Loucy (cell line): ENCODE data around the gene TMC3.
"Not testable (repeated sequence)": the region's sequence is repeated elsewhere in the genome, so short reads cannot be mapped to it uniquely, and the experiment has no call there.

ENCODE experiments used
- H2AFZ ChIP-seq: fragments of 200-600 bp; sonication (generic); 2 replicates; pipeline ENCODE4 v1.6.0; 2016; ENCODE audit warnings: antibody characterized with exemption, mild to moderate bottlenecking, low read length, moderate library complexity
- H3F3A ChIP-seq: fragments of 200-600 bp; 2 replicates; pipeline ENCODE4 v1.6.0; 2016; ENCODE audit warnings: antibody characterized with exemption, low read depth, mild to moderate bottlenecking
- H3K27me3 ChIP-seq: fragments of 200-600 bp; sonication (generic); 2 replicates; pipeline ENCODE4 v1.6.1; 2014; ENCODE audit warnings: low read length, mild to moderate bottlenecking; ENCODE audit not compliant: insufficient read depth, poor library complexity, severe bottlenecking
- H3K36me3 ChIP-seq: fragments of 200-600 bp; sonication (generic); 2 replicates; pipeline ENCODE4 v1.6.1; 2016; ENCODE audit warnings: low read length; ENCODE audit not compliant: insufficient read depth
- H3K4me1 ChIP-seq: fragments of 200-600 bp; sonication (generic); 2 replicates; pipeline ENCODE4 v1.5.1; 2014; ENCODE audit warnings: low read length, mild to moderate bottlenecking; ENCODE audit not compliant: insufficient read depth, poor library complexity, severe bottlenecking
- H3K4me2 ChIP-seq: fragments of 200-600 bp; sonication (generic); 2 replicates; pipeline ENCODE4 v1.6.0; 2014; ENCODE audit warnings: antibody characterized with exemption, low read length, low read depth, mild to moderate bottlenecking; ENCODE audit not compliant: poor library complexity, severe bottlenecking
- H3K4me3 ChIP-seq: fragments of 200-600 bp; sonication (generic); 2 replicates; pipeline ENCODE4 v1.5.1; 2014; ENCODE audit warnings: low read length, mild to moderate bottlenecking, mixed read lengths; ENCODE audit not compliant: poor library complexity, severe bottlenecking
- H3K79me2 ChIP-seq: fragments of 200-600 bp; sonication (generic); 2 replicates; pipeline ENCODE4 v1.6.1; 2014; ENCODE audit warnings: low read length; ENCODE audit not compliant: insufficient read depth
- H3K9ac ChIP-seq: fragments of 200-600 bp; sonication (generic); 2 replicates; pipeline ENCODE4 v1.6.0; 2014; ENCODE audit warnings: mild to moderate bottlenecking, low read depth, low read length, moderate library complexity; ENCODE audit not compliant: poor library complexity, severe bottlenecking
- H3K9me2 ChIP-seq: fragments of 200-600 bp; sonication (generic); replicated peaks from 2 replicates; pipeline ENCODE4 v1.6.1; 2016; ENCODE audit warnings: low read depth, low read length, mixed read lengths
- H3K9me3 ChIP-seq: fragments of 200-600 bp; sonication (generic); 2 replicates; pipeline ENCODE4 v1.6.1; 2014; ENCODE audit warnings: mild to moderate bottlenecking, antibody characterized with exemption, low read length, low read depth; ENCODE audit not compliant: insufficient read depth
- H4K20me1 ChIP-seq: fragments of 200-600 bp; sonication (generic); 2 replicates; pipeline ENCODE4 v1.6.0; 2014; ENCODE audit warnings: antibody characterized with exemption, low read length, mild to moderate bottlenecking; ENCODE audit not compliant: insufficient read depth, poor library complexity, severe bottlenecking
- CTCF ChIP-seq: fragments of 200-600 bp; sonication (generic); conservative IDR thresholded peaks from 2 replicates; pipeline ENCODE4 v1.5.1; 2014; ENCODE audit warnings: mild to moderate bottlenecking, antibody characterized with exemption, low read length
- EZH2phosphoT487 ChIP-seq: fragments of 200-600 bp; IDR thresholded peaks from 2 replicates; pipeline ENCODE4 v1.6.1; 2018; ENCODE audit warnings: antibody characterized with exemption, mild to moderate bottlenecking, moderate library complexity, borderline replicate concordance

Gene TMC3

GRCh38 chr15:81418891-81419290 is 44.9 kb upstream of the TMC3 start:
- Histone ChIP-seq H3K9me2 (no peaks in the 10 kb centered on the region), H3K4me1 (peaks cover 24% of the 10 kb centered on the region), H3F3A (peaks cover 8% of the 10 kb centered on the region; the same call in 1 of the 2 replicates), H3K4me3 (no peak overlapping the region), H3K4me2 (no peak overlapping the region), H3K9ac (no peak overlapping the region), H2AFZ (no peak overlapping the region), H4K20me1 (no peaks in the 10 kb centered on the region), H3K36me3 (no peaks in the 10 kb centered on the region), H3K9me3 (no peaks in the 10 kb centered on the region), H3K79me2 (no peaks in the 10 kb centered on the region), H3K27me3 (no peaks in the 10 kb centered on the region)
- TF ChIP-seq CTCF = no peak
- TF ChIP-seq EZH2phosphoT487 = no peak

GRCh38 chr15:81418444-81418843 is 44.4 kb upstream of the TMC3 start:
- TF ChIP-seq CTCF (no peak), EZH2phosphoT487 (no peak)
- peaks cover 10% of the 10 kb centered on the region; the same call in 1 of the 2 replicates for H3F3A ChIP-seq
- H3K27me3 ChIP-seq = no peaks in the 10 kb centered on the region
- H3K4me3 ChIP-seq = no peak overlapping the region
- no peaks in the 10 kb centered on the region for H4K20me1 ChIP-seq
- H3K9me3 ChIP-seq = no peaks in the 10 kb centered on the region
- no peaks in the 10 kb centered on the region for H3K79me2 ChIP-seq
- H3K36me3 ChIP-seq = no peaks in the 10 kb centered on the region
- H3K9me2 ChIP-seq = no peaks in the 10 kb centered on the region
- peaks cover 29% of the 10 kb centered on the region for H3K4me1 ChIP-seq
- no peak overlapping the region for H3K9ac ChIP-seq
- H3K4me2 ChIP-seq = no peak overlapping the region
- no peak overlapping the region for H2AFZ ChIP-seq

- H3K27me3 ChIP-seq, H3K9me2 ChIP-seq, H3K79me2 ChIP-seq, H3K36me3 ChIP-seq, H3K9me3 ChIP-seq, H4K20me1 ChIP-seq: not testable (repeated sequence)
- Histone ChIP-seq H3K4me2 (peak overlapping the region; percentile 87), H3K9ac (peak overlapping the region; percentile 84), H3K4me1 (peaks cover 38% of the 10 kb centered on the region), H3K4me3 (peak overlapping the region; percentile 75), H3F3A (peaks cover 10% of the 10 kb centered on the region; the same call in 1 of the 2 replicates), H2AFZ (peak overlapping the region; percentile 54; the same call in 1 of the 2 replicates)
Measured at GRCh38 chr15:81414274-81414968, 40.4 kb upstream of the TMC3 start.

GRCh38 chr15:81413851-81414250 is 39.8 kb upstream of the TMC3 start:
- Histone ChIP-seq H3K9me3 (no peaks in the 10 kb centered on the region), H3K9me2 (no peaks in the 10 kb centered on the region), H3K9ac (no peak overlapping the region), H4K20me1 (no peaks in the 10 kb centered on the region), H3K79me2 (no peaks in the 10 kb centered on the region), H2AFZ (no peak overlapping the region), H3K4me2 (peak overlapping the region; percentile 87), H3K4me3 (peak overlapping the region; percentile 75), H3K36me3 (no peaks in the 10 kb centered on the region), H3K4me1 (peaks cover 38% of the 10 kb centered on the region), H3K27me3 (no peaks in the 10 kb centered on the region), H3F3A (peaks cover 10% of the 10 kb centered on the region; the same call in 1 of the 2 replicates)
- no peak for TF ChIP-seq CTCF
